Upper lobe of left lung (tissue), 6 donors: ENCODE results near the gene ADD1. TPM values are rescaled to one million over a fixed set of nuclear protein-coding genes. Genes with fewer than 3 reads are reported as not detected.

Source experiments
- ATAC-seq, 2 donors: fragments of 200-7000 bp; cut with Tn5 transposase; one replicate each; pipeline ENCODE4 v1.9.1; 2022; ENCODE audit warnings: mild to moderate bottlenecking in 2 of 2, moderate library complexity in 2 of 2; ENCODE audit not compliant: low FRiP score in 2 of 2
- DNase-seq, 2 donors: peaks; one replicate each; pipeline ENCODE4 v3.0.0-alpha.2; 2019 to 2020
- H3K27ac ChIP-seq, 4 donors: fragments of 200-600 bp; sonication (generic); one replicate each; pipeline ENCODE4 v1.5.1; 2016 to 2019
- H3K27me3 ChIP-seq, 4 donors: fragments of 200-600 bp; sonication (generic); one replicate each; pipeline ENCODE4 v1.5.1; 2017 to 2019
- H3K36me3 ChIP-seq, 4 donors: fragments of 200-600 bp; sonication (generic); one replicate each; pipeline ENCODE4 v1.5.1; 2016 to 2019
- H3K4me1 ChIP-seq, 4 donors: fragments of 200-600 bp; sonication (generic); one replicate each; pipeline ENCODE4 v1.5.1; 2018 to 2019
- H3K4me3 ChIP-seq, 4 donors: fragments of 200-600 bp; sonication (generic); one replicate each; pipeline ENCODE4 v1.5.1; 2017 to 2019; ENCODE audit warnings: mild to moderate bottlenecking in 2 of 4, moderate library complexity in 1 of 4
- H3K9me3 ChIP-seq, 4 donors: fragments of 200-600 bp; sonication (generic); one replicate each; pipeline ENCODE4 v1.5.1; 2018 to 2019
- EP300 ChIP-seq, 4 donors: sonication (generic); formaldehyde crosslinking; IDR thresholded peaks; one replicate each; pipeline ENCODE4 v1.5.1; 2017; ENCODE audit warnings: antibody characterized with exemption in 4 of 4, control low read depth in 2 of 4
- POLR2A ChIP-seq, 4 donors: fragments of 450-650 bp; IDR thresholded peaks; one replicate each; pipeline ENCODE4 v1.5.1; 2016 to 2017; ENCODE audit warnings: antibody characterized with exemption in 4 of 4, mild to moderate bottlenecking in 2 of 4
- POLR2AphosphoS5 ChIP-seq, 2 donors: sonication (generic); formaldehyde crosslinking; IDR thresholded peaks; one replicate each; pipeline ENCODE4 v1.5.1; 2017; ENCODE audit warnings: antibody characterized with exemption in 2 of 2
- WGBS, 2 donors: methylation state at CpG; one replicate each; pipeline ENCODE4 v1.1.5; 2017 to 2018; 5-methylcytosine and 5-hydroxymethylcytosine counted together
- total RNA-seq, 6 donors: library from RNA; depleted of rRNA in 4 of 6; stranded (reverse); fragments of >200 nt in 4 of 6; gene quantifications; one replicate each; pipeline versions ENCODE4 v1.1.0 to v1.2.1, GENCODE V29; 2016 to 2021
- TF ChIP-seq, protein P1 (sequence below), 6 experiments: fragments of 450-650 bp in 4 of 6; fragments of 200-600 bp in 2 of 6; sonication (generic) in 2 of 6; IDR thresholded peaks; one replicate each; pipeline ENCODE4 v1.5.1; 2016 to 2019; ENCODE audit warnings: antibody characterized with exemption in 6 of 6
- donor health status: DM: no; HTN: no; CAD: no; lungs with moderate emphysema.
- donor health status: DM: no; HTN: yes; CAD: no; lungs with severe emphysema.

ADD1 gene
- total RNA-seq, 6 donors from 2014 or later: 184 to 651 (median 290) TPM

DNA sequence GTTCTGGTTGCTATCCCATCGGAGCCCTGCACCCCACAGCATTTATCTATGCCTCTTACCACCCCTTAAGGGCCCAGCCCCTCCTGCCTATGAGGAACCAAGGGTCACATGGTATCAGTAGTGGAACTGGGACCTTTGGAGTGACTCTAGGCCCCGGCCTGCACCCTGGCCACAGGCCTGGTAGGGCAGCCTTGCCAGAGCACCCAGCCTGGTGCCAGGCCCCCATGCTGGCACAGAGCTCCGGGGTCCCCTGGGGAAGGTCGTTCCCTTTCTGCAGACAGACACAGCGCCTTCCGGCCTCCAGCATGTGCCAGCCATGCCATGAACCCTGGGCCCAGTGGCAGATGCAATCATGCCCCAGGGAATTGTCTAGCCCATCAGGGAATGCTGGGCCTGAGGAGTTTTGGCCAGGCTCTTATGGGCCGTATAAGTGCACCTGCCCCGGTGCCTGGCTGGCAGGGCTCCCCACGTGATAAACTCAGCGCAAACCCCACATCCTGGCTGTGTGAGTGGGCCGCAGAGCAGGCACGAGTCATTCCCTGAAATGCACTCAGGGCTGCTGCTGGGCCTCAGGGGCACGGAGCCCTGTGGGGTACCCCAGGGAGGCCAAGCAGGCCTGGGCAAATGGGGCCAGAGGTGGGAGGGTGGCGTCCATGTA is 19.8 kb upstream of the ADD1 start:
- no peak overlapping the region for H3K27ac ChIP-seq
- WGBS, 2 donors: 91 to 96% methylated on average over 4 to 12 of the region's 14 CpGs
- DNase-seq: peak in 1 of 2 donors; percentile 59

DNA sequence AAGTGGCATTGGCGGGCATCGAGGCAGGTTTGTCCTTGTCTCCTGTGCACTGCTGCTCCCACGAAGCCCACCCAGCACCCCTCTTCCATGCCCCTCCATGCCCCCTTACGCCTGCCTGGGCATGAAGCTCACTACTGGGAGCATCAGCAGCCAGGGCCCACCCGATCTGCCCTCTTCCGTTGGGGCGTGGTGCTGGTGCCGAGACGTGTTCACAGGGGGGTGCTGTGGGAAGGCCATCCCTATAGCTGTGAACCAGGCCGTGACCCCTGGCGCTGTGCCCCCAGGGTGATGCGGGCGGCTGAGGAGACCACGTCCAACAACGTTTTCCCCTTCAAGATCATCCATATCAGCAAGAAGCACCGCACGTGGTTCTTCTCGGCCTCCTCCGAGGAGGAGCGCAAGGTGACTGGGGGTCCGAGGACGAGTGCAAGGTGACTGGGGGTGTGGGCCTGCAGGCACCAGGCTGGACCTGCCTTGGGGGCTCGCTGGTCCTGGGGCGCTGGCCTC is 19.3 kb upstream of the ADD1 start:
- Histone ChIP-seq H3K27ac (no peak overlapping the region), H3K4me1 (no peaks in the 10 kb centered on the region), H3K36me3 (peaks cover 10 to 88% (median 69%) of the 10 kb centered on the region in 4 donors), H3K9me3 (no peaks in the 10 kb centered on the region), H3K4me3 (no peak overlapping the region), H3K27me3 (no peaks in the 10 kb centered on the region)
- ATAC-seq (no peak), DNase-seq (peak in 1 of 2 donors; percentile 77)
- no peak for TF ChIP-seq EP300 (IDR thresholded peaks at IDR 0.05)
- TF ChIP-seq, protein P1, sequence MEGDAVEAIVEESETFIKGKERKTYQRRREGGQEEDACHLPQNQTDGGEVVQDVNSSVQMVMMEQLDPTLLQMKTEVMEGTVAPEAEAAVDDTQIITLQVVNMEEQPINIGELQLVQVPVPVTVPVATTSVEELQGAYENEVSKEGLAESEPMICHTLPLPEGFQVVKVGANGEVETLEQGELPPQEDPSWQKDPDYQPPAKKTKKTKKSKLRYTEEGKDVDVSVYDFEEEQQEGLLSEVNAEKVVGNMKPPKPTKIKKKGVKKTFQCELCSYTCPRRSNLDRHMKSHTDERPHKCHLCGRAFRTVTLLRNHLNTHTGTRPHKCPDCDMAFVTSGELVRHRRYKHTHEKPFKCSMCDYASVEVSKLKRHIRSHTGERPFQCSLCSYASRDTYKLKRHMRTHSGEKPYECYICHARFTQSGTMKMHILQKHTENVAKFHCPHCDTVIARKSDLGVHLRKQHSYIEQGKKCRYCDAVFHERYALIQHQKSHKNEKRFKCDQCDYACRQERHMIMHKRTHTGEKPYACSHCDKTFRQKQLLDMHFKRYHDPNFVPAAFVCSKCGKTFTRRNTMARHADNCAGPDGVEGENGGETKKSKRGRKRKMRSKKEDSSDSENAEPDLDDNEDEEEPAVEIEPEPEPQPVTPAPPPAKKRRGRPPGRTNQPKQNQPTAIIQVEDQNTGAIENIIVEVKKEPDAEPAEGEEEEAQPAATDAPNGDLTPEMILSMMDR (IDR thresholded peaks at IDR 0.05): no peak
- no peak for TF ChIP-seq POLR2A (IDR thresholded peaks at IDR 0.05)
- no peak for TF ChIP-seq POLR2AphosphoS5 (IDR thresholded peaks at IDR 0.05)
- WGBS, 2 donors: 85 to 93% methylated on average over 13 to 24 of the region's 24 CpGs

More for the DNA sequence above, 19.8 kb upstream of the ADD1 start:
- ATAC-seq: no peak
- TF ChIP-seq, protein P1 (IDR thresholded peaks at IDR 0.05): no peak
- TF ChIP-seq EP300 (IDR thresholded peaks at IDR 0.05): no peak
- TF ChIP-seq POLR2A (IDR thresholded peaks at IDR 0.05): no peak
- TF ChIP-seq POLR2AphosphoS5 (IDR thresholded peaks at IDR 0.05): no peak
- H3K9me3 ChIP-seq: no peaks in the 10 kb centered on the region
- H3K27me3 ChIP-seq: no peaks in the 10 kb centered on the region
- peaks cover 3 to 6% (median 4%) of the 10 kb centered on the region in 4 donors for H3K4me1 ChIP-seq
- H3K4me3 ChIP-seq: no peak overlapping the region
- H3K36me3 ChIP-seq: peaks cover 10 to 82% (median 64%) of the 10 kb centered on the region in 4 donors

DNA sequence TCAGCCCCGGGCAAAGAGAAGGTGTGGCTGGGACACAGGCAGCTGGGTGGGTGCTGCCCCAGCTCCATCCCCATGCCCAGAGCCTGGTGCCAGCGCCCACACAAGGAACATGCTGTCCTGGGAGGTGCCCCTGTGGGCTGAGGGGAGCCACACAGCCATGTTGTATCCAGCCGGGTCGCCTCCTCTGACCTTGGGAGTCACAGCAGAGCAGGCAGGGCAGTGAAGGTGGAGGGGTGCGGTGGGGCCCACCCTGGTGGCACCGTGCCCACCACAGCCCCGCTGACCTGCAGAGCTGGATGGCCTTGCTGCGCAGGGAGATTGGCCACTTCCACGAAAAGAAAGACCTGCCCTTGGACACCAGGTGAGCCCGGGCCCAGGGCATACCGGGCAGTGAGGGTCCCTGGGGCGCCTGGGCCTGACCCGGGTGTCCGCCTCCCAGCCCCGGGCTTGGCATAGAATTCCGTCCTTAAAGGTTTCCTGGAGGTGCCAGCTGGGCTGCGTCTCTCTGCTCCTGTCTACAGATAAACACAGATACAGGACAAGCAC is 18.7 kb upstream of the ADD1 start:
- TF ChIP-seq POLR2A (IDR thresholded peaks at IDR 0.05): no peak
- TF ChIP-seq, protein P1 (IDR thresholded peaks at IDR 0.05): no peak
- TF ChIP-seq EP300 (IDR thresholded peaks at IDR 0.05): no peak
- TF ChIP-seq POLR2AphosphoS5 (IDR thresholded peaks at IDR 0.05): no peak
- no peaks in the 10 kb centered on the region for H3K27me3 ChIP-seq
- H3K36me3 ChIP-seq: peaks cover 13 to 93% (median 75%) of the 10 kb centered on the region in 4 donors
- 93 to 95% methylated on average over 6 to 16 of the region's 17 CpGs for WGBS, 2 donors
- H3K4me1 ChIP-seq: no peaks in the 10 kb centered on the region
- ATAC-seq: no peak
- H3K9me3 ChIP-seq: no peaks in the 10 kb centered on the region
- no peak overlapping the region for H3K4me3 ChIP-seq
- DNase-seq: peak in 1 of 2 donors; percentile 71
- no peak overlapping the region for H3K27ac ChIP-seq

DNA sequence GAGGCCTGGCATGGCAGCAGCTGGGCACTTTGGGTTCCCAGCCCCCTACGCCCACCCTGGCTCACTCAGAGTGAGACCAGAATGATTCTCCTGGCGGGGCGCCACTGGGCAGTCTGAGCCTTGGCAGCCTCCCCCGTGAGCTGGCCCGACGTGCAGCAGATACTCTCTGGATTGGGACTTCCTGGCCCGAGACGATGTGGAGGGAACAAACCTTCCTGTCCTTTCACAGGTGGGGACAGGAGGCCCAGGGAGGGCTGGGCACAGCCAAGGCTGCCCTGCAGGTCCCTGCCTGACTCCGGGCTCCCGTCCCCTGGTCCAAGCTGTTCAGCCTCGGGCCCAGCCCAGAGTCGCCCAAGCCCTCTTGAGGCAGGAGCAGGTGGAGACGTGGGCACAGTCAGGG is 17.9 kb upstream of the ADD1 start:
- Histone ChIP-seq H3K36me3 (peaks cover 13 to 98% (median 80%) of the 10 kb centered on the region in 4 donors), H3K9me3 (no peaks in the 10 kb centered on the region), H3K4me1 (no peaks in the 10 kb centered on the region), H3K27ac (no peak overlapping the region), H3K4me3 (no peak overlapping the region), H3K27me3 (no peaks in the 10 kb centered on the region)
- TF ChIP-seq EP300 (IDR thresholded peaks at IDR 0.05) (no peak), POLR2AphosphoS5 (IDR thresholded peaks at IDR 0.05) (no peak), POLR2A (IDR thresholded peaks at IDR 0.05) (no peak)
- TF ChIP-seq, protein P1 (IDR thresholded peaks at IDR 0.05): no peak
- DNase-seq (peak in 1 of 2 donors; percentile 66), ATAC-seq (no peak)
- 86 to 100% methylated on average over 1 to 12 of the region's 13 CpGs for whole genome bisulfite sequencing, 2 donors
